ENCODE results near the gene ATP5PB. TPM values are rescaled to one million over a fixed set of nuclear protein-coding genes. Genes with fewer than 3 reads are reported as not detected.

ATP5PB gene
- total RNA-seq, 1 donor from 2014 or later, result 132 TPM

GRCh38 chr1:111454859-111455641 is 5.8 kb downstream of the ATP5PB start:
- ATAC-seq, result no peak
- DNase-seq, result no peak
- Histone ChIP-seq H3K4me1 (peaks cover 24% of the 10 kb centered on the region), H3K9me3 (no peaks in the 10 kb centered on the region), H3K36me3 (peaks cover 79% of the 10 kb centered on the region), H3K4me3 (no peak overlapping the region), H3K27me3 (no peaks in the 10 kb centered on the region), H3K27ac (no peak overlapping the region)
- TF ChIP-seq CTCF (IDR thresholded peaks at IDR 0.05), result no peak
- intact Hi-C loops (cut with DNase I), result no loop called here

- ATAC-seq, result no peak
Observed at GRCh38 chr1:111455642-111456031, 6.4 kb downstream of the ATP5PB start.

GRCh38 chr1:111461765-111462164 is 12.5 kb downstream of the ATP5PB start:
- H3K27ac ChIP-seq, result no peak overlapping the region
- H3K4me3 ChIP-seq, result no peak overlapping the region
- no peaks in the 10 kb centered on the region for H3K9me3 ChIP-seq
- H3K4me1 ChIP-seq, result no peaks in the 10 kb centered on the region
- no peak for DNase-seq
- peaks cover 61% of the 10 kb centered on the region for H3K36me3 ChIP-seq
- no peak for ATAC-seq
- H3K27me3 ChIP-seq, result no peaks in the 10 kb centered on the region
- TF ChIP-seq CTCF (IDR thresholded peaks at IDR 0.05), result no peak
- intact Hi-C loops (cut with DNase I), result no loop called here

More at GRCh38 chr1:111455642-111456031, 6.4 kb downstream of the ATP5PB start:
- no peak for DNase-seq
- Histone ChIP-seq H3K27me3 (no peaks in the 10 kb centered on the region), H3K36me3 (peaks cover 81% of the 10 kb centered on the region), H3K4me3 (no peak overlapping the region), H3K9me3 (no peaks in the 10 kb centered on the region), H3K27ac (no peak overlapping the region), H3K4me1 (peaks cover 19% of the 10 kb centered on the region)
- no peak for TF ChIP-seq CTCF (IDR thresholded peaks at IDR 0.05)
- intact Hi-C loops (cut with DNase I), result no loop called here

GRCh38 chr1:111462370-111463028 is 13.2 kb downstream of the ATP5PB start:
- intact Hi-C loops (cut with DNase I), result no loop called here
- H3K27ac ChIP-seq, result no peak overlapping the region
- no peaks in the 10 kb centered on the region for H3K27me3 ChIP-seq
- H3K4me1 ChIP-seq, result no peaks in the 10 kb centered on the region
- DNase-seq (no peak), ATAC-seq (no peak)
- no peak for TF ChIP-seq CTCF (IDR thresholded peaks at IDR 0.05)
- no peaks in the 10 kb centered on the region for H3K9me3 ChIP-seq
- no peak overlapping the region for H3K4me3 ChIP-seq
- peaks cover 59% of the 10 kb centered on the region for H3K36me3 ChIP-seq

GRCh38 chr1:111463029-111463683 is 13.9 kb downstream of the ATP5PB start:
- Histone ChIP-seq H3K4me1 (no peaks in the 10 kb centered on the region), H3K9me3 (no peaks in the 10 kb centered on the region), H3K27me3 (no peaks in the 10 kb centered on the region), H3K4me3 (no peak overlapping the region), H3K36me3 (peaks cover 59% of the 10 kb centered on the region), H3K27ac (no peak overlapping the region)
- intact Hi-C loops (cut with DNase I), result no loop called here
- TF ChIP-seq CTCF (IDR thresholded peaks at IDR 0.05), result no peak
- ATAC-seq (no peak), DNase-seq (no peak)
